NCI-H2081 (cell line): Measurements from ENCODE around the gene NUP35.
A peak's percentile ranks its signal among the peaks of the same experiment; 100 is the strongest.
"Not testable (repeated sequence)": the region's sequence is repeated elsewhere in the genome, so short reads cannot be mapped to it uniquely, and the experiment has no call there.

Experiments
- DNase-seq, 2 experiments: peaks; one replicate each; lab custom pipeline; 2025; lab: John Stamatoyannopoulos, UW

The NUP35 gene

DNA sequence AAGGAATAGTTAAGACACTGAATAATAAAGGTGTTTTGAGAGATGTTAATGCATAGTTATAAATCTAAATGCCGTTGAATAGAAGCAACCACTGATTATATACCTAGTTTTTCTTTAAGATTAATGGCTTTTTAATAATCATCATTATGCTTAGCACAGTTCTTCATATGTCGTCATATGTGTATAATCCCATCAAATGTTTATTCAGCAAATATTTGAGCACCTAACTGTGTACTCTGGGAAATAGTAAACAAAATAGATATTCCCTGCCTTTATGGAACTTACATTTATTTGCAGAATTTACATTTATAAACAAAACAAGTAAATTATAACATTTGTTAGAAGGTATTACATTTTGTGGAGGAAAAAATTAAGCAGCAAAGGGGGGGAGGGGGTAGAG is 9.8 kb downstream of the NUP35 start:
- peak in 1 of 2 experiments; percentile 5 for DNase-seq

DNA sequence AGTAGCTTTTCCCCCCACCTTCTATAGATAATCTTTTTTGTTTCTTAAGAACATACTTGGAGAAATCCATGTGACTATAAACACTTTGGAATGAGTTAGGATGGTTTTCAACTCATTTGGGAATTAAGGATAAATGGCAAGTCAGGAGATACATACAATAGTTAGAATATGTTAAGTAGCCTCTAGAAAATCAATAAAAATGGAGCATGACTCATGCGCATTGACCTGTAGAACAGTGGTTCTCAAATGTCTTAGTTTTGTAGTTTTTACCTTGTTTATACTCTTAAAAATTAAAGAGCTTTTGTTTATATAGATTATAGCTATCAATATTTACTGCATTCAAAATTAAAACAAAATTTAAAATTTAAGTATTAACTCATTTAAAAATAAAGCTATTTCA is 24.7 kb downstream of the NUP35 start:
- DNase-seq: no peak

- DNase-seq: no peak
These were observed 25.2 kb downstream of the NUP35 start for GRCh38 chr2:183149489-183149888.

DNA sequence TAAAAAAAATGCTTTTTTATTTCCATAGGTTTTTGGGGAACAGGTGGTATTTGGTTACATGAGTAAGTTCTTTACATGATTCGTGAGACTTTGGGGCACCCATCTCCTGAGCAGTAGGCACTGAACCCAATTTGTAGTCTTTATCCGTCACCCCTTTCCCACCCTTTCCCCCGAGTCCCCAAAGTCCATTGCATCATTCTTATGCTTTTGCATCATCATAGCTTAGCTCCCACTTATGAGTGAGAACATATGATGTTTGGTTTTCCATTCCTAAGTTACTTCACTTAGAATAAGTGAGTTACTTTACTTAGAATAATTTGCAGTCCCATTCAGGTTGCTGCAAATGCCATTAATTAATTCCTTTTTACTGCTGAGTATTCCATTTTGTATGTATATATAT is 28.0 kb downstream of the NUP35 start:
- DNase-seq: not testable (repeated sequence)

- DNase-seq: no peak
These were observed 29.7 kb downstream of the NUP35 start for GRCh38 chr2:183153967-183154366.

GRCh38 chr2:183154772-183155171 is 30.5 kb downstream of the NUP35 start:
- not testable (repeated sequence) for DNase-seq

- DNase-seq: no peak
These were observed 32.9 kb downstream of the NUP35 start for GRCh38 chr2:183157131-183157530.

DNA sequence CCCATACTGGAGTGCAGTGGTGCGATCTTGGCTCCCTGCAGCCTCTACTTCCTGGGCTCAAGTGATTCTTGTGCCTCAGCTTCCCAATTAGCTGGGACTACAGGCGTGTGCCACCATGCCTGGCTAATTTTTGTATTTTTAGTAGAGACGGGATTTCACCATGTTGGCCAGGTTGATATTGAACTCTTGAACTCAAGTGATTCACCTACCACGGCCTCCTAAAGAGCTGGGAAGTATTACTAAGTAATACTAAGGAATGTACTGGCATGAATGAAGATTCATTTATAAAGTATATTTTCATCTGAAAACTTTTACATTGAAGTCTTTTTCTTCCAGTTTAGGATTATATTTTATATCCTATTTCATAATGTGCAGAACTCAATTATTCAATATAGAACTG is 38.1 kb downstream of the NUP35 start:
- DNase-seq: no peak

DNA sequence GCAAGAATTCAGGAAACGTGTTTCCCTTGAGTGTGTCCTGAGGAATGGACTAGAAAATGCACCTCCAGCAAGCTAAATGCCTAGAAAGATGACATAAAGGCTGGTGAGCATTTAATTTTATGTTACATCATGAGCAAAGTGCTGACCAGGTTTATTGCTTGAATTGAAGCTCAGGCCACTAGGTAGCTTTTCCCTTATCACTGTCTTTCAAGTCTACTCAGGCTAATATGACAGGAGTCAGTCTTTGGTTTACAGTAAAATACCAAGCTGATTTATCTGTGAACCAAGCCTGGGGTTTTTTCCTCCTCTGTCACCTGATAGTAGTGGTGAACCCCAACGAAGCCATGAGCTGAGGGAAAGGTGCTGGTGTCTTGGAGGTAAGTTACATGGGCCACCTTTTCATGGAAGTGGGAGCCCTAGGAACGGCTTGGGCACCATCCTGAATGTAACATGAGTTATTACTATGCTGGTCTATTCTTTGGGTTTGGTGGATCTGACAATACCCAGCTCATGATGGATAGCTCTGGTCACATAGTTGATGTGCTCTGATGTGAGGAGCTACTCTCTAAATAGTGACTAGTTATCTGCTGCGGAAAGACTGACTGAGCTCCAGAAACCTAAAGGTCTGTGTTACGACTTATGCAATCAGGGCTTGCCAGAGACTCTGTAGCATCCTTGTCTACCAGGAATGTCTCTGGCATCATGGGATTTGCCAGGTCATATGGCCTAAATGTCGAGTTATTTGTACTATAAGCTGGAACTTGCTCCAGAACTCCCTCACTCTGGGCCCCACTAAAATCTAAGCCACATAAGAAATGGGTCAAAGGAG is 39.8 kb downstream of the NUP35 start:
- DNase-seq: no peak

DNA sequence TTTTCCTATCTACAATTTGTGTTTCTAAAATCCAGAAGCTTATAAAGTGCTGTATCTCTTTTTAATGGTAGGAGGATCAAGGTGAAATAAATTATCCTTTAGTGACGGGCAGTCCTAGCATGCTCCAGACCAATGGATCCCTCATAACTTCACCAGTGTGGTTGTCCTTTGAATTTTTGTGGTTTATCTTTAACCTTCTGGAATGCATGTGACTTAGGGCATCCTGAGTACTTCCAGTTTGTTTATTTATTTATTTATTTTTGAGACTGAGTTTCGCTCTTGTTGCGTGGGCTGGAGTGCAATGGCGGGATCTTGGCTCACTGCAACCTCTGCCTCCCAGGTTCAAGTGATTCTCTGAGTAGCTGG is 40.4 kb downstream of the NUP35 start:
- DNase-seq: no peak

- DNase-seq: no peak
These were observed 42.0 kb downstream of the NUP35 start for GRCh38 chr2:183166210-183166609.

DNA sequence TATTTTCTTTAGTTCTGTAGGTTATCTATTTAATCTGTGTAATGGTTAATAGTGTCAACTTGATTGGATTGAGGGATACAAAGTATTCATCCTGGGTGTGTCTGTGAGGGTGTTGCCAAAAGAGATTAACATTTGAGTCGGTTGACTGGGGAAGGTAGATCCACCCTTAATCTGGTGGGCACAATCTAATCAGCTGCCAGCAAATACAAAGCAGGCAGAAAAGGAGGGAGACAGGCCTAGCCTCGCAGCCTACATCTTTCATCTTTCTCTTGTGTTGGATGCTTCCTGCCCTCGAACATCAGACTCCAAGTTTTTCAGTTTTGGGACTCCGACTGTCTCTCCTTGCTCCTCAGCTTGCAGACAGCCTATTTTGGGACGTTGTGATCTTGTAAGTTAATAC is 42.7 kb downstream of the NUP35 start:
- not testable (repeated sequence) for DNase-seq

- no peak for DNase-seq
These were observed 48.1 kb downstream of the NUP35 start for GRCh38 chr2:183172220-183172887.

GRCh38 chr2:183179156-183179555 is 54.9 kb downstream of the NUP35 start:
- DNase-seq: no peak

DNA sequence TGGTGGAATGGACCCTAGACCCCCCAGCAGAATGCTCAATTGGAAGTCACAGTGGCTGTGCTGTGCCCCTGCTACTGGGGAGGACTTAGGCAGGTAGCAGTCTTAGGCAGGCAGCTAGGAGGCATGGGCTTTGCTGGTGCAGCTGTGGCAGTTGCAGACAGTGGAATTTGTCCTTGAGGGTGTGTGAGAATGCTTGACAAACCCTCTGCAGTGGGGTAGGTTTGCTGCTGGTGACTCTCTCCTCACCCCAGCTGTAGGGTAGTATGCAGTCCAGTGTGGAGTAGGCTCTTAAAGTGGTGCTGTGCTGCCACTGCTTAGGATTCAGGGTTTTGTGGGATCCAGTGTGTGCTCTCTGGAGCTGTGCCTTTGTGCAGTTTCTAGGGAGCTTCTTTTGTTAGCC is 61.3 kb downstream of the NUP35 start:
- DNase-seq: no peak

DNA sequence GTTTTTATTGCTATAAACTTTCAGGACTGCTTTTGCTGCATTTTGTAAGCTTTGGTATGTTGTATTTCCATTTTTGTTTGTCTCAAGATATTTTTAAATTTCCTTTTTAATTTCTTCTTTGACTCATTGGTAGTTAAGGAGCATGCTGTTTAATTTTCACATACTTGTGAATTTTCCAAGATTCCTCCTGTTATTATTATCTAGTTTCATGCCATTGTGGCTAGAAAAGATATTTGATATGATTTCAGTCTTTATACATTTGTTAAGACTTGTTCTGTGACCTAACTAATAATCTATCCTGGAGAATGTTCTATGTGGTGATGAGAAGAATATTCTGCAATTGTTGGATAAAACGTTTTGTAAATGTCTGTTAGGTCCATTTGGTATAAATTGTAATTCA is 62.1 kb downstream of the NUP35 start:
- DNase-seq: no peak

- no peak for DNase-seq
These were observed 62.5 kb downstream of the NUP35 start for GRCh38 chr2:183186766-183187165.

DNA sequence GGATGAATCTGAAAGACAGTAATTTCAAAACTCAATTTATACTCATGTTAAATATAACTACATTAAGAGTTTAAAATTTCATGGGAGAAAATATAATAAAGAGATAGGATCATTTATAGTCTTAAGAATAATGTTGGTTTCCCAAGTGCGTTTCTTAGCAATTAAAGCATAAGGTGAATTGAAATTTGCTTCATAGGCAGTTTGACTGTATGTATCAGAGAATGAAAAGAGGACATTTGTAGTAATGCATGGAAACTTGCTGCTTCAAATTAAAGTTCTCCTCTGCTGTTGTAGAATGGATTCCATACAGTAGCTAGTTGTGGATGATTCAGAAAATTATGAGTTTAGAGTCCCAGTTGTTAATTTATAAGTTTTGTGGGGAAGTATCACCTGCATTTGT is 68.1 kb downstream of the NUP35 start:
- no peak for DNase-seq

- DNase-seq: no peak
These were observed 69.7 kb downstream of the NUP35 start for GRCh38 chr2:183193904-183194303.

GRCh38 chr2:183195397-183195796 is 71.2 kb downstream of the NUP35 start:
- DNase-seq: no peak

GRCh38 chr2:183195998-183196409 is 71.8 kb downstream of the NUP35 start:
- no peak for DNase-seq

DNA sequence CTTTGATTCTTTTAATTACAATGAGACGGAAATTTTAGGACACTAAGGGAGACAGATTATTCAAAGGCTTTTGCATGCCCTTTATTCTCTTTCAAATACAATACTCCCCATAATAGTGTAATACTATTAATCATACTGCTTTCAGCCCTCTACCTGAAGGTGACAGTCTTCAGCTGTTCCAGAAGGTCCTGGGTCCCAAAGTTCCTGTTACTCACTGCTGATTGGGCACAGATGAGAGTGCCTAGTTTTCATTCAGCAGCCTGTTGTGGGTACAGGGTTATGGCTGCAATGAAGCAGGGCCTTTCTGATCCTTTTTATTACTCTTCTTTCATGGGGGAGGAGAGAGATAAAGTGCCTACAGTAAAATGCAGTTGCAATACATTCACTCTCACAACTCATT is 80.2 kb downstream of the NUP35 start:
- DNase-seq: no peak

DNA sequence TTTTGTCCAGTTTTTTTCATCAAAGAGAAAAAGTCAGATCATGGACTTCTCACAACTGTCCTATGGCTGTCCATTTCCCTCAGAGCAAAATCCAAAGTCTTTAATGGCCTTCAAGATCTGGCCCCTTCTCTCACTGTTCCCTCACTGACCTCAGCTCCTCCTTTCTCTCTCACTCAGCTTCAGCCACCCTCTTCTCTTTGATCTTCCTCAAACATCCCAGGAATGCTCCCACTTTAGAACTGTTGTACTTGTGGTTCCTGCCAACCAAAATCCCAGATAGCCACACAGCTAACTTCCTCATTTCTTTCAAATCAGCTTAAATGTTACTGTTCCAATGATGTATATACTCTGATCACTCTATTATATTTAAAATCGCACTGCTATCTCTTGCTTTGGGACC is 82.9 kb downstream of the NUP35 start:
- no peak for DNase-seq
